MM.1S (cell line): ENCODE results near the gene CDK8.

Experiments used
- DNase-seq: peaks from one replicate; pipeline ENCODE4 v3.0.0-alpha.2; 2015
- H2AFZ ChIP-seq: fragments of 300-600 bp; sonication (generic); 2 replicates; pipeline ENCODE4 v1.6.0; 2016; ENCODE audit warnings: antibody characterized with exemption, low read length
- H3F3A ChIP-seq: fragments of 300-600 bp; sonication (generic); 2 replicates; pipeline ENCODE4 v1.6.1; 2016; ENCODE audit warnings: mild to moderate bottlenecking, antibody characterized with exemption, low read length, moderate library complexity, mixed read lengths; ENCODE audit not compliant: insufficient read depth
- H3K27ac ChIP-seq: fragments of 300-600 bp; sonication (generic); 2 replicates; pipeline ENCODE4 v1.5.1; 2016; ENCODE audit warnings: mild to moderate bottlenecking, low read length
- H3K27me3 ChIP-seq: fragments of 300-600 bp; sonication (generic); replicated peaks from 2 replicates; pipeline ENCODE4 v1.6.0; 2016; ENCODE audit warnings: low read length; ENCODE audit not compliant: insufficient read depth
- H3K36me3 ChIP-seq: fragments of 300-600 bp; sonication (generic); replicated peaks from 2 replicates; pipeline ENCODE4 v1.6.1; 2016; ENCODE audit warnings: mild to moderate bottlenecking, low read length, mixed read lengths; ENCODE audit not compliant: insufficient read depth
- H3K4me1 ChIP-seq: fragments of 300-600 bp; sonication (generic); 2 replicates; pipeline ENCODE4 v1.6.1; 2016; ENCODE audit warnings: low read length, mixed read lengths
- H3K4me2 ChIP-seq: fragments of 300-600 bp; sonication (generic); 2 replicates; pipeline ENCODE4 v1.6.0; 2016; ENCODE audit warnings: low read depth, low read length
- H3K4me3 ChIP-seq: fragments of 300-600 bp; sonication (generic); 2 replicates; pipeline ENCODE4 v1.5.1; 2016; ENCODE audit warnings: low read length, mixed read lengths
- H3K79me2 ChIP-seq: fragments of 300-600 bp; sonication (generic); 2 replicates; pipeline ENCODE4 v1.6.1; 2016; ENCODE audit warnings: mixed run types, low read length, mixed read lengths
- H3K9ac ChIP-seq: fragments of 300-600 bp; sonication (generic); 2 replicates; pipeline ENCODE4 v1.6.1; 2016; ENCODE audit warnings: low read length, mixed read lengths
- H3K9me2 ChIP-seq: fragments of 300-600 bp; sonication (generic); replicated peaks from 2 replicates; pipeline ENCODE4 v1.6.1; 2016; ENCODE audit warnings: mild to moderate bottlenecking, low read length, mixed read lengths; ENCODE audit not compliant: insufficient read depth
- H3K9me3 ChIP-seq: fragments of 300-600 bp; sonication (generic); replicated peaks from 2 replicates; pipeline ENCODE4 v1.6.1; 2016; ENCODE audit warnings: mild to moderate bottlenecking, low read length, mixed read lengths; ENCODE audit not compliant: insufficient read depth
- H4K20me1 ChIP-seq: fragments of 300-600 bp; sonication (generic); 2 replicates; pipeline ENCODE4 v1.6.1; 2016; ENCODE audit warnings: mild to moderate bottlenecking, low read length, moderate library complexity, mixed read lengths; ENCODE audit not compliant: insufficient read depth
- CTCF ChIP-seq: fragments of 300-600 bp; sonication (generic); IDR thresholded peaks from 2 replicates; pipeline ENCODE4 v1.5.1; 2016; ENCODE audit warnings: antibody characterized with exemption, low read length, mixed read lengths
- EZH2 ChIP-seq: fragments of 300-600 bp; sonication (generic); optimal IDR thresholded peaks from 2 replicates; pipeline ENCODE3; 2017; ENCODE audit warnings: low read depth, mild to moderate bottlenecking, antibody characterized with exemption, low read length, mixed read lengths
- EZH2phosphoT487 ChIP-seq: fragments of 300-600 bp; sonication (generic); IDR thresholded peaks from 2 replicates; pipeline ENCODE4 v1.6.1; 2018; ENCODE audit warnings: antibody characterized with exemption, low read length

CDK8 gene

GRCh38 chr13:26422036-26422435 is 168.1 kb downstream of the CDK8 start:
- H3K9ac ChIP-seq = no peak overlapping the region
- H3K9me3 ChIP-seq = no peaks in the 10 kb centered on the region
- no peaks in the 10 kb centered on the region for H3K9me2 ChIP-seq
- H3F3A ChIP-seq = no peaks in the 10 kb centered on the region
- H4K20me1 ChIP-seq = no peaks in the 10 kb centered on the region
- no peak overlapping the region for H3K27ac ChIP-seq
- H3K4me1 ChIP-seq = no peaks in the 10 kb centered on the region
- DNase-seq = no peak
- no peak overlapping the region for H3K4me2 ChIP-seq
- TF ChIP-seq EZH2phosphoT487 = no peak
- TF ChIP-seq EZH2 = no peak
- no peak for TF ChIP-seq CTCF
- no peaks in the 10 kb centered on the region for H3K79me2 ChIP-seq
- H2AFZ ChIP-seq = no peak overlapping the region
- no peaks in the 10 kb centered on the region for H3K36me3 ChIP-seq
- H3K27me3 ChIP-seq = no peaks in the 10 kb centered on the region
- no peak overlapping the region for H3K4me3 ChIP-seq

- H3K79me2 ChIP-seq = no peaks in the 10 kb centered on the region
- no peaks in the 10 kb centered on the region for H3K9me2 ChIP-seq
- no peaks in the 10 kb centered on the region for H3K4me1 ChIP-seq
- H3K4me3 ChIP-seq = no peak overlapping the region
- H4K20me1 ChIP-seq = no peaks in the 10 kb centered on the region
- no peak for DNase-seq
- no peak overlapping the region for H3K4me2 ChIP-seq
- no peaks in the 10 kb centered on the region for H3F3A ChIP-seq
- TF ChIP-seq EZH2 (no peak), EZH2phosphoT487 (no peak), CTCF (no peak)
- no peaks in the 10 kb centered on the region for H3K27me3 ChIP-seq
- H3K36me3 ChIP-seq = no peaks in the 10 kb centered on the region
- H3K9me3 ChIP-seq = no peaks in the 10 kb centered on the region
- no peak overlapping the region for H3K9ac ChIP-seq
- H2AFZ ChIP-seq = no peak overlapping the region
- no peak overlapping the region for H3K27ac ChIP-seq
Observed at GRCh38 chr13:26423629-26424028, 169.7 kb downstream of the CDK8 start.

- Histone ChIP-seq H3K9ac (no peak overlapping the region), H3K4me2 (no peak overlapping the region), H4K20me1 (no peaks in the 10 kb centered on the region), H3K9me2 (no peaks in the 10 kb centered on the region), H3K9me3 (no peaks in the 10 kb centered on the region), H3K36me3 (no peaks in the 10 kb centered on the region), H3K27me3 (no peaks in the 10 kb centered on the region), H3K4me1 (no peaks in the 10 kb centered on the region), H3K79me2 (no peaks in the 10 kb centered on the region), H3F3A (no peaks in the 10 kb centered on the region), H3K4me3 (no peak overlapping the region), H3K27ac (no peak overlapping the region), H2AFZ (no peak overlapping the region)
- no peak for DNase-seq
- no peak for TF ChIP-seq CTCF
- TF ChIP-seq EZH2phosphoT487 = no peak
- no peak for TF ChIP-seq EZH2
Observed at GRCh38 chr13:26424181-26424580, 170.3 kb downstream of the CDK8 start.
